Skeletal muscle cell (primary cell): ENCODE measurements around the gene LZTFL1.

ENCODE experiments used
- DNase-seq: peaks from one replicate; pipeline ENCODE4 v3.0.0-alpha.2; 2010; ENCODE audit warnings: low read depth
- H3K4me3 ChIP-seq: 2 replicates; pipeline ENCODE4 v1.5.1; 2011; ENCODE audit warnings: low read depth, mild to moderate bottlenecking, control low read depth, low read length, moderate library complexity

LZTFL1 gene, protein sequence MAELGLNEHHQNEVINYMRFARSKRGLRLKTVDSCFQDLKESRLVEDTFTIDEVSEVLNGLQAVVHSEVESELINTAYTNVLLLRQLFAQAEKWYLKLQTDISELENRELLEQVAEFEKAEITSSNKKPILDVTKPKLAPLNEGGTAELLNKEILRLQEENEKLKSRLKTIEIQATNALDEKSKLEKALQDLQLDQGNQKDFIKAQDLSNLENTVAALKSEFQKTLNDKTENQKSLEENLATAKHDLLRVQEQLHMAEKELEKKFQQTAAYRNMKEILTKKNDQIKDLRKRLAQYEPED

DNA sequence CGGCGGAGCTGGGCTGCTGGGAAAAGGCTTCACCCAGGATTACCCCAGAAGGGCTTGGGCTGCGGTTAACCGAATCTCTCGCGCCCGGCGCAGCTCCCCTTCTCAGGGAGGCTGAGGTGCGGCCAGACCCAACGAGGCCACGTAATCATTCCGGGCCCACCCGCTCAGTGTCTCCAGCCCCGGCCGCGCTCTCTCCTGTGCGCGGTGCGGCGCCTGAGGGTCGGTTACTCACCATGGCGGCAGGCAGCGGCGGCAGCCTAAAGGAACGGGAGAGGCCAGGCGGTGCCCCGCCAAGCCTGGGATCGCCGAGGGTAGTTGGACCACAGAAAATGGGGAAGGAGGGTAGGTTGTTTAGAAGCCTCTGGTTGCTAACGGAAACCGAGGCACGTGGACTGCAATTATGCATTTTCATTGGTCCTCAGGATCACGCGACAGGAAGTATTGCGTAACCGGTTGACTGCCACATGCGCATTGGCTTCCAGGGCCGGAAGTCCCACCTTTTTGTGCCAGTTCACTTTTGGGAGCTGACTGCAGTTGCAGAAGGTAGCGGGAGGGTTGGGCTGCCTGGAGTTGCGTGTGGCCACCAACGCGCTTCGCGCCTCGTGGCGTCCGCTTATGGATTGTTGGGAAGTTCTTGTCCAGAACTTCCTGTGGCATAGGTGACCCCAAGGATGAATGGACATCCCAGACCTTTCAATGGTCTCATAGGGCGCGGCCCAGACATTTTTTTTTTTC is at the start of gene LZTFL1:
Gene LZTFL1 (minus strand): TSS at position 363 of the 735 bp plus-strand sequence. CDS start 128 bp downstream, at position 235.
- DNase-seq: peak; percentile 90
- peak within 1 kb of the TSS; percentile 95 for H3K4me3 ChIP-seq

- no peak for DNase-seq
- H3K4me3 ChIP-seq: no peak overlapping the region
Measured at GRCh38 chr3:45890405-45890804, 48.5 kb upstream of the LZTFL1 start.

GRCh38 chr3:45889337-45889736 is 47.4 kb upstream of the LZTFL1 start:
- DNase-seq: no peak
- H3K4me3 ChIP-seq: no peak overlapping the region

DNA sequence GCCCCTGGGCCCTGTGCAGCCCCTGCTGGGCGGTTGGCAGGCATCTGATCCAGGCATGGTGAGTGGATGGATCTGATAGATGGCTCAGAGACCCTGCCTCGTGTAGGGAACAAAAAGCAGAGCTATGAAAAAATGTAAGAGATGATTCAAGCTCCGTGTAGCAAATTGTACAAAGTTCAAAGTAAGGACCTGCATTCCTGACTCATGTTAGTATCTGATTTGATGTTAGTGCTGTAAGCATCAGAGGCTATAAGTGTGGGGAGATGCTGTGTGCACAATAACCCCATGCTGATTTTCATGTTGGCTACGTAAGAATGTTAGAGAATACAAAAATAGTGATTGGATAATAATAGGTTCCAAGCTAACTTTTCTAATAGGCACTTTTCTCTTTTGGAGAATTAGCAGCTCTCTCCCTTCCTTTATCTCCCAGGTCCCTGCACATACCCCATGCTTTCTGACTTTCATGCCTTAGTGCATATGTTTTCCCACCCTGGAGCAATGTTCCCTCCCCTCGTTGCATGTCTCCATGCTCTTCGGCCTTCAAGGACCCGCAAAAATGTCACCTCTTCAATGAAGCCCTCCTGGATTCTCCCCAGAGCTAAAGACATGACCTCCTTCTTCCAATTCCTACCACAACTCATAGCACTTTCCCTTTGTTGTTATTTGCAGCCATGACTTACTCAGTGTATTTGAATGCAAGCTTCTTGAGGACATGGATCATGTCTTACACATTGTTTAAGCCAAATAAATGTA is 46.0 kb upstream of the LZTFL1 start:
- DNase-seq: no peak
- H3K4me3 ChIP-seq: no peak overlapping the region

- H3K4me3 ChIP-seq: no peak overlapping the region
- no peak for DNase-seq
Measured at GRCh38 chr3:45887285-45887684, 45.4 kb upstream of the LZTFL1 start.

DNA sequence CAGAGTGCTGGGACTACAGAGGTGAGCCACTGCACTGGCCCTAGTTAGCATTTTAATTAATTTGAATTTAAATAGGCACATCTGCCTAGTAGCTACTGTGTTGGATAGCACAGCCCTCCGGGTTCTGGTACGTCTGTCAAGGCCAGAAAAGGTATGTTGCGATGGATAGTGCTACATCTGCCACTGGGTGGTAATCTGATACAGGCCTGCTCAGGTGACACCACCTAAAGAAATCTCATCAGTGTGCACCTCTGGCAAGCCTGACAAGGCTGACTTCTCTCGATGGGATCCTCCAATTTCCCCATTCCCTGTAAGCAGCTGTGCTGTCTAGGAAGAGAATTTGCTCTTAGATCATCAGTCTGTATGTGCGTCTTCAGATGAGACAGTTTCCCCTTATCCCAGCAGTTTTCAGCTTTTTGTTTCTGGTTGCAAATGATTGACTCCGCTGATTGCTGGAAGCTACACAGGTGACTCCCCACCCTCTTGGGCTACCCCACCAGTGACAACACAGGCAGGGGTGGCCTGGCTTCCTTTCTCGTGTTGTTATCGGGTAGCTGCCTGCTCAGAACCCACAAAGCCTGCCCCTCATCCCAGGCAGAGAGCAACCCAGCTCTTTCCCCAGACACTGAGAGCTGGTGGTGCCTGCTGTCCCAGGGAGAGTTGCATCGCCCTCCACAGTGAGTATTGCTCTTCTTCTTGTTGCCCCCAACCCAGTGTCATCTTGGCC is 44.2 kb upstream of the LZTFL1 start, which contains the start of gene CCR9:
Gene CCR9 (plus strand): TSS at position 565 of the 727 bp plus-strand sequence. CDS start 8,391 bp downstream, outside the sequence.
- H3K4me3 ChIP-seq: no peak within 1 kb of the TSS
- DNase-seq: no peak

DNA sequence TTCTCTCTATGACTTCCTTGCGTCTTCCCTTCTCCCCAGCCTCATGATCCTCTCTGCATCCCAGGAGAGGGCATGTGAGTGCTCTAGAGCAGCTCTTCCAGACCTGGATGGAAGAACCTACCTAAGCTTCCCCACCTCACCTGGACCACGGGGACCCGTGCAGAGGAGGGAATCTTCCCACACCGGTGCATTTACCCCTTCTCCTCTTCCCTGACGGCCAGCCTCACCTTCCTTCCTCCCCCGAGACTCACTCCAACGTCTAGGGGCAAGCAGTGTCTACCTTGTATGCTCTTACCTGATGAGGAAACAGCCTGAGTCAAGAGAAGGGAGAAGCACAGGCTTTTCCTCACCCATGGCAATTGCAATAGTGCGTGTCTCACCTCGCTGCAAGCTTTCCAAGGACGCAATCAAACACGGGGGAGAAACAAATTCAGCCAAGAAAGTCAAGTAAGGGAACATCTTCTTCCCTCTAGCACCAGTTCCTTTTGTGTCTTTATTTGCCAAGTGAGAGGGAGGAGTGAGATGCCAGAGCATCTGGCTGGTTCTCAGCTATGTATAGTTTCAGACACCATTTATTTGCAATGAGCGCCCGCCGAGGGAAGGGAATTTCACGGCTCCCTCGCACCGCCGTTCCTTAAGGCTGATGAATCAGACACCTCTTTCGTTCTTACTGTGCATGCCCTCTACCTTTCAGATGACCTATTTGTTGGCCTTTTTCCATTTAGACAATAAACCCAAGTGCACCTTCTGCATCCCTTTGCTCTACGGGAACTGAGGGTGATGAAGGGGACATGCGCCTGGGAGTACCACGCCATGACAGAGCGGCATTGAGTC is 42.7 kb upstream of the LZTFL1 start:
- DNase-seq: no peak

GRCh38 chr3:45881078-45882022 is 39.4 kb upstream of the LZTFL1 start:
- no peak for DNase-seq
- H3K4me3 ChIP-seq: no peak overlapping the region

More for the DNA sequence above, 42.7 kb upstream of the LZTFL1 start:
- H3K4me3 ChIP-seq: no peak overlapping the region

DNA sequence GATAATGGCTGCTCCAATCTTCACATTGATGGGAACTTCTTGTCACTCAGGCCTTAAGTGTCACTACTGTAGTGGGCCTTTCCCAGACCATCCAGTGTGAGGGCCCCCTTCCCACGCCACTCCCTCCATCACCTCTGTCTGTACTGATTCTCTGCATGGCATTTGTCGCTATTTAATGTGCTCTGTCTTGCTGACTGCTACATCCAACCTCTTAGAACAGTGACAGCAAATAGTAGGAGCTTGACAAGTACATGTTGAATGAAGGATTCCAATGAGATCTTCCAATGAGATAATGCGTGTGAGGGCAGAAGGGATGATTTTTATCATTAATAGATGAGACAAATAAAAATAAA is 38.8 kb upstream of the LZTFL1 start:
- no peak for DNase-seq
- no peak overlapping the region for H3K4me3 ChIP-seq

GRCh38 chr3:45878124-45878523 is 36.2 kb upstream of the LZTFL1 start:
- no peak for DNase-seq

DNA sequence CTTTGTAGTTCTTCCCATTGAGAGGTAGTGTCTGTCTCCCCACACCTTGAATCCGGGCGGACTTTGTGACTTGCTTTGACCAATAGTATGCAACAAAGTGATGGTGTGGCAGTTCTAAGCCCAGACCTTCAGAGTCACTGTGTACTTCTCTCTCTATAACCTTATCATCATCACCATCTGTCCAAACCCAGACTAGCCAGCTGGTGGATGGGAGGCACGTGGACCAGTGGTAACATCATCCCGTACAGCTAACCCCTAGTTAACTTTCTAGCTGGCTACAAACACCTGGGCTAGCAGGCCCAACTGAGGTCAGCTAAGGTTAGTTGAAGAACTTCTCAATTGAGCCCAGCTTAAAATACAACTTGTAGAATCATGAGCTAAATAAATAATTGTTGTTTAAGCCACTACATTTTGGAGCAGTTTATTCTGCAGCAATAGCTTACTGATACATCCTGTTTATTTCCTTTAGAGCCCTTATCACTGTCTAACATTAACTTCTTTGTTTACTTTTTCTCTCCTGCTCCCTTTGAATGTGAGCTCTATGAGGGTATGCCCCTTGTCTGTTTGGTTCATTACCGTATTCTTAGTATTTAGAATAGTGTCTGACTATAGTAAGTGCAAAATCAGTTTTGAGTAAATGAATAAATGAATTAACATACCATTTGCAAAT is 32.9 kb upstream of the LZTFL1 start:
- no peak for DNase-seq
- H3K4me3 ChIP-seq: no peak overlapping the region

More at GRCh38 chr3:45878124-45878523, 36.2 kb upstream of the LZTFL1 start:
- no peak overlapping the region for H3K4me3 ChIP-seq

DNA sequence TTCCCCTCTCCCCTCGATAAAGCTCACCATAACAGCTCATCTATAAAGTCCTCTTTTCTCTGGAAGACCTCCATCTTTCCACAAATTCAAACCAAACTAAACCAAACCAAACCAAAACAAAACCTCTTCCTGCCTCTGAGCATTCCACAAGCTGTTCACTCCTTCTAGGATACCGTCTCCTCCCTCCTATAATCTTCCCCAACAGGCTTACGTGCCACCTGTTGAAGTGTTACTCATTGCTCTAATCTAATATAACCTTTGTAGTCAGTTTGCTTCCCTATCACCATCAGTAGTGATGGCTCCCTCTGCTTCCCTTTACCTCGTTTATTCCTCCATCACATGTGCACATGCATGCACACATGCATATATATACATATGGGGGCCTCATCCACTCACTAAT is 31.7 kb upstream of the LZTFL1 start:
- DNase-seq: no peak
- no peak overlapping the region for H3K4me3 ChIP-seq

- no peak for DNase-seq
- H3K4me3 ChIP-seq: no peak overlapping the region
Measured at GRCh38 chr3:45873036-45873435, 31.1 kb upstream of the LZTFL1 start.

DNA sequence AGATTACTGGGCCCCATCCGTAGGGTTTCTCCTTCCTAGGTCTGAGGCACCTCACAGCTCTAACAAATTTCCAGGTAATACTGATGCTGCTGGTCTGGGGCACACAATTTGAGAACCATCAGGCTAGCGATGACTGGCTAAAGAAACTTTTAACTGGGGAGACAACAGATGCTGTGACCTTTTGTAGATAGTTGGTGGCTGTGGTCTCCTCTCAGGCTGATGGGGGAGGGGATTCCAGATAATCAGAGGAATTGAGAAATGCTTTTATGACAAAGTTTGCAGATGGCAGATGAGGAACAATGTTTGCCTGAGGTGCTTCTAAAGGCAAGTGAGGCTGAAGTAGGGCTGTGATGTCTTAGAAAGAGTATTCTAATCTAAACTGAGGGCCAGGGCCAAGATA is 30.6 kb upstream of the LZTFL1 start:
- H3K4me3 ChIP-seq: no peak overlapping the region
- no peak for DNase-seq

DNA sequence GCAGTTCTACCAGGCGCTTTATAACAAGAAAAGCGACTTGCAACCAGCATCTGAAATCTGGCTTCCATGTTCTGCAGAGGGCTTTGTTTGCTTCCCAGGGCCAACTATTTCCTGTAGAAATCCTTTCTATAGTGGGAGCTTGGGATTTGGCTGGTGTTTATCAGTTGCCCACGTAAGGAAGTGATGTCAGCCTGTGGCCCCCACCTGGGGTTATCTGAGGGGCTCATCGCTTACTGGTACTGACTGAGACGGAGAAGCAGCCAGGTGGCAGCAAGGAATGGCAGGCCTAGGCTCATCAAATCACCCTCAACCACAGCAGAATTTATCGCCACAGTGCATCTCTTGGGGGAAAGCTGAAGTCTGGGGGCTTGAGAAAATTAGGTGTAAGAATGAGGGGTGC is 29.9 kb upstream of the LZTFL1 start:
- H3K4me3 ChIP-seq: no peak overlapping the region
- no peak for DNase-seq

GRCh38 chr3:45870099-45870498 is 28.2 kb upstream of the LZTFL1 start:
- no peak for DNase-seq
- H3K4me3 ChIP-seq: no peak overlapping the region

GRCh38 chr3:45869638-45870037 is 27.7 kb upstream of the LZTFL1 start:
- no peak overlapping the region for H3K4me3 ChIP-seq
- no peak for DNase-seq
